ENCODE measurements around the gene MB21D2.
"Not testable (repeated sequence)": the region's sequence is repeated elsewhere in the genome, so short reads cannot be mapped to it uniquely, and the experiment has no call there.

MB21D2 gene

DNA sequence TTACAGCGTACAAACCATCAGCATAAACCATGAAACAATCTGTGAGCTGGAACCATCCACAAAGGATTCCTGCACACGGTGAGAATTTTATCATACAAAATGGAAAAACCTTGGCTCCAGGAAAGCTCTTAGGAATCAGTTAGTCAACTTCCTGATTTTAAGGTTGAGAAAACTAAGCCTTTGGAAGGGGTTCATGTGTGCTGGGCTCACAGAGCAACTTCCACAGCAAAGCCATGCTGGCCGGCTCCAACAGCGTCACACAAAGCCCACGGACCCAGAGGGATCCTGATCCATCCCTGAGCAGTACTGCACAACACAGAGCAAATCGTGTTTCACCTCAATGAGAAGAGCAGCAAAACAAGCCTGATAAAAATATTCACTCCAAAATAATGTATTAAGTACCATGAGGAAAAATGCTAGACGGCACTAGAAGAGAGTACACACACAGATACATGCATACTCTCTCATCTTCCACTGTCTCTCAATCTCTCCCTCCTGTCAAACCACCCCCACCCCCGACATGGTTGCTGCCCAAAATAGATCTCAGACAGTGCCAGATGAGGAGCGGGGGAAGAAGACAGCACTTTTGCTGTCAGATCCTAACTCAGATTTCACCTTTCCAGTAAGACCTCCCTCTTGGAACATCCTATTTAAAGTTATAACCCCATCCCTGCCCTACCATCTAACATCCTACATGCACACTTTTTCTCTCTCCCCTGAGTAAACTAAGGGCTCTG, 58.6 kb downstream of the MB21D2 start:
- peak; percentile 62 for DNase-seq (ENCODE audit: low spot score)

DNA sequence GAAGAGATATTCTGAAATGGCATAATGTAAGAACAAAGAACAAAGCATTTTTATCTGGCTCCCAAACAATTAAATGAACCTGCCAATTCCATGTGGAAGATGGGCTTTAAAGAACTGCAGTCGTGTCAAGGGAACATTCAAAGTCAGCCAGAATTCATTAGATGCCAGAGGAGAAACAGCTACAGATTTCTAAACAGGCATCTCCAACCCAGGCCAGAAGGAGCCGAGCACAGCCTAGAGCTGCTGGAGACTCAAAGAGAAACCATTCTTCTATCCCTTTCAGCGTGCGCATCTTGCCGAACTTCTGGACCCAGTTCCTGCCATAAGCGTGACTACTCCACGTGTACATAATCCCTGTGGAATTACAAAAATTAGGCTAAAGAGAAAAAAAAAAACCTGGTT, 60.4 kb downstream of the MB21D2 start:
- peak; percentile 7 for DNase-seq (ENCODE audit: low spot score)

DNA sequence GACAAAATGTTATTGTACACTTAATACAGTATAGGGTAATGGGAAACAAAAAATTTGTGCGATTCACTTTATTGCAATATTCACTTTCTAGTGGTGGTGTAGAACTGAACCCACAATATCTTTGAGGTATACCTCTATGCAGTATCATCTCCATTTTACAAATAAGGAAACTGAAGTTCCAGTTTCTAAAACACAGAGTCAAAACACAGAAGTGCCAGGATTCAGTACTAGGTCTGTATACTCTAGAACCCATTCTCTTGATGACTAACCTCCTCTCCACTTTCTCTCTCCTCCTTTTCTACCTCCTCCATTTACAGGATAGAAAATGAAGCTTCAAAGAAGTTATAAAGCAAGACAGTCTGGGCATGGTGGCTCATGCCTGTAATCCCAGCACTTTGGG, 62.2 kb downstream of the MB21D2 start:
- DNase-seq (ENCODE audit: low spot score) = no peak

DNA sequence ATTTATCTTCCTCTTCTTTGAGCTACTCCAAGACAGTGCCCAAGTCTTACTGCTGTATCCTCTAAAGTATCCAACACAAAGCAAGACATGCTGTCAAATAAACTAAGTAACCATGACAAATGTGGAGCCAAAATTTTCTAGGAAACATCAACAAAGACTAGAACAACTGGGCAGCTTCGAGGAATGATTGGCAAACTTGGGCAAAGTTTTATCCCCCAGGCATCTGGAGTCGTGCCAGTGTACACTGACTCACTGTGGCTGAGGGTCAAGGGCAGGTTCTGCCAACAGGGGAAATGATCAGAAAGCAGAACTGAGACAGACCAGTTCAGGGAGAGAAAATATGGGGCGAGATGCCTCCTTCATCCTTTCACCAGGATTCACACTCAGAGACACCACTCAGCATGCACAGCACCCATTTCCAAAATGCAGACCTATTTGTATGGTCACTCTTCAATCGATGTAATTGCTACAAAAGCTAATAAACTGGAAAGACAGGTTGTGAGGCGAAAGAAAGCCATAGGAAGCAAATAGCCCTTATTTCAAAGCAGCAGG, 65.8 kb downstream of the MB21D2 start:
- DNase-seq (ENCODE audit: low spot score) = peak; percentile 11

DNA sequence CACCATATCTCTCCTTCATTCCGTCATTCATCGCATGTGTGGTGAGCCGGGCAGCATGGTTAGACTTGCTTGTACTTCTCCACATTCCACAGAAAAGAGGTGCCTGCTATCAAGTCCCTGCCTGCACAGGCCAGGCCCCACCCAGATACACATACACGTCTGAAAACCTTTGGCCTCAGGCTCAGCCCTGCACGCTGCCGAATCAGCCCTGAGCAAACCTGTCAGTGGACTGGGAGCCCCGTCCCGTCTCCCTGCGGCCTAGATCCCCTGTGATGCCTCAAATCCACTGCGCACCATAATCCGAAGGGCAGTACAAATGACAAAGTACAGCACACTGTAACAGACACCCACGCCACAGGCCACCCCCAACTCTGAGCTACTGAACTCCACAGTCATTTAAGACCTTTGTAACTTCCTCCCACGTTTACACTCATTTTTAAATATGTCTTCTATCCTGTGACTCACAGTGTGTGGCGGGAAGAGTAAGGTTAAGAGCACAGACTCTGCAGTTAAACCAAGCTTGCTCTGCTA, 67.1 kb downstream of the MB21D2 start:
- peak; percentile 67 for DNase-seq (ENCODE audit: low spot score)

DNA sequence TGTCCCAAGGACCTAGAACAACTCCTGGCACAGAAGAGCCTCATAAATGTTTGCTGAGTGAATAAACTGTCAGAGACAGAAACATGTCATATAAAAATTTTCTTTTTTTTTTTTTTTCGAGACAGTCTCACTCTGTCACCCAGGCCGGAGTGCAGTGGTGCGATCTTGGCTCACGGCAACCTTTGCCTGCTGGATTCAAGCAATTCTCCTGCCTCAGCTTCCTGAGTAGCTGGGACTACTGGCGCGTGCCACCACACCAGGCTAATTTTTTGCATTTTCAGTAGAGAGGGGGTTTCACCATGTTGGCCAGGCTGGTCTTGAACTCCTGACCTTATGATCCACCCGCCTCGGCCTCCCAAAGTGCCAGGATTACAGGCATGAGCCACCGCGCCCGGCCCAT, 67.8 kb downstream of the MB21D2 start:
- not testable (repeated sequence) for DNase-seq (ENCODE audit: low spot score)

DNA sequence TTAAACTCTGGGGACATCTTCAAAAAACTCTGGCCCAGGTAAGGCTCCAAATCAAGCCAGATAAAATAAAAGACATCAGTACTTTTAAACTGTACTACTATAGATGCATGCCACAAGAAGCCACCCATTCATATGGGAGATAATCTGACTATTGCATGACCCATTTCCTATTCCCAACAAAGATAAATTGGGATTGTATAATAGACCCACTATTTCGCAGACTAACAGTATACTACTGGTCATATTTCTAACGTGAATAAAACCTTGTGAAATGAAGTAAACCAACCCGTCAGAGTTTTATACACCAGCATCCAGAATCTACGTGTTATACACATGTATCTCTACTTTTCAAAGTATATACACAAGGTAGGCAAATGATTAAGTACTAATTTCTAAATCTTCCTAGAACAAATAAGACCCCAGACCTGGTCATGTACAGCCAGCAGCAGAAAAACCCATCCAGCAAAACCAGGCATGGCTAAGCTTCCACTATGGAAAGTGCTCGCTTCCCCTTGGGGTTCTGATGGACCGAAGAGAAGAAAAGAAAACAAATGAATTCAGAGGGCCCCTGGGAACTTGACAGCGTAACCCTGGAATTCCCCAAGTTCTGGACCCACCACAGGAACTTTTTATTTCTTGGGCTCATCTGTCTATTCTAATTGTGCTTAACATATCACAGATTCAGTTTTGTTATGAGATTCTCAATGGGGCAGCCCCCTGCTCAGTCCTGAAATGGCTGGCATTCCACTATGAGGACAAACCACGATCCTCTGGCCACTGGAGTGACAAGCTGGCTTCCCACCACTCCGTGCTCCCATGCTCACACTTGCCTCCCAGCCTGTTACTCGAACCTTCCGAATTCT, 69.1 kb downstream of the MB21D2 start:
- no peak for DNase-seq (ENCODE audit: low spot score)

DNA sequence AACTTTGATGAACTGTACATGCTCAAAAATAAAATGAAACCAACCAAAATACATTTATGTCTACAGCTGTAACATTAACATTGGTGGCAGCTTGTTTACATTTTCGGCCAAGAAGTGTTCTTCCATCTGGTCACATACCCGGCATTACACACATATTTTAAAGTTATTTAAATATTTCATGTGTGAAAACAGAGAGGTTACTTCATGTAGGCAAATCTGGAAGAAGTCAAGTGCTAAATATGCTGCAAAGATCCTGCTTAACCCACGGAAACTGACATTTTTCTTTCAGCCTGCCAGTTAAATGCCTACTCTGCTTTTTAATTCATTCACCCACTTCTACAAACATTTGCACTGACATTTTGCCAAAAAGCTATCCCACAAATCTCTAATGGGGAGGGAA, 69.7 kb downstream of the MB21D2 start:
- DNase-seq (ENCODE audit: low spot score) = peak; percentile 49

DNA sequence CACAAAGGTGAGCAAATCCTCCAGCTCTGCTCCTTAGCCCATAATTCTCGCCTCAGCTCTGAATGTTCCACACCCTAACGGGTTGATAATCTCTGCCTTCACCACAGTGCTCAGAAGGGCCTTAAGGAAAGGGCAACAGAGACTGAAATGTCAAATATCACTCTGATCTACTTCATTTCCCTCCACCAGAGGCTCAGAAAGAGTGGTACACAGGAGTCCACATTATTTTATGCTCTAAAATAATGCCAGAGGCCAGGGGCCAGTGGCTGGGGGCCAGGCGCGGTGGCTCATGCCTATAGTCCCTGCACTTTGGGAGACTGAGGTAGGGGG, 72.2 kb downstream of the MB21D2 start:
- DNase-seq (ENCODE audit: low spot score) = no peak

DNA sequence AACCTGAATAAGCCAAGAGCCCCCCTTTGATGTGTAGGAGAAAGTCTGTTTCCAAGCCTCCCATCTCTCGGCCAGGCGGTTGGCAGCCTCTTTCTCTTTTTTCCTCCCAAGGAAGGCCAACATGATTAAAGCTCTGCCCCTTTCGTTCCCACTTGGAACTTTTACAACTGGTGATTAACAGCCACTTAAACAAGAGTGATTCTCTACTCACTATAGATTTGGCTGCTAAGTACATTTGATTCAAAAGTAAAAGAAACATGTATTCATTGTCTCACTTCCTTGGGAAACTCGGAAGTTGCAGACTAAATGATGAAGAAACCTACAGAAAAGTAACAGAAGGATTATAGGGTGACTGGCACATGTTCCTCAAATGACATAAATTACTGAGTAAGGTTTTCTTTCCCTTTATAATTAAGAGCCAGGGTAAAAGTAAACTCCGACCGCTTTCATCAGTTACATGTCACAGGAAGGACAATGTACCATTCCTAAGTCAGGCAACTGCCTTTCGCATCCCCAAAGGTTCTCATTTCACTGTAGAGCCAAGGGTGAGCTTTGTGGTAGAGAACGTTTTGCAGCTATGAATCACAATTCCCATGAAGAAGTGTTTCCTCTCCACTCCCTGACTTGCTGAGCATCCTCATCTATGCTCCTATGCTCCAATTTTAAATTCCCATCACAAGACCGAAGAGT, 72.7 kb downstream of the MB21D2 start:
- DNase-seq (ENCODE audit: low spot score) = no peak

DNA sequence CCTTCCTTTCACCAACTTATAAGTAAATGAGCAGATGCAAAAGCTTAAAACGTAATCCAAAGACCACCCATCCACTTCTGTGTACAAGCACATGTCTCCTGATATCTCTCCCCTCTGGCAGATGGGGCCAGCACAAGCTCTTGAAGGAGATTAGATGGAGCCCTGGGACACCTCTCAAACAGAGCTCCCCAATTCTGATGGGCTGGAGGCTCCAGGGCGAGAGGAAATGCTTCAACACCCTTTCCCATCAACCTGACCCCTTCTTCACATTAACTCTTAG, 73.2 kb downstream of the MB21D2 start:
- DNase-seq (ENCODE audit: low spot score) = no peak

DNA sequence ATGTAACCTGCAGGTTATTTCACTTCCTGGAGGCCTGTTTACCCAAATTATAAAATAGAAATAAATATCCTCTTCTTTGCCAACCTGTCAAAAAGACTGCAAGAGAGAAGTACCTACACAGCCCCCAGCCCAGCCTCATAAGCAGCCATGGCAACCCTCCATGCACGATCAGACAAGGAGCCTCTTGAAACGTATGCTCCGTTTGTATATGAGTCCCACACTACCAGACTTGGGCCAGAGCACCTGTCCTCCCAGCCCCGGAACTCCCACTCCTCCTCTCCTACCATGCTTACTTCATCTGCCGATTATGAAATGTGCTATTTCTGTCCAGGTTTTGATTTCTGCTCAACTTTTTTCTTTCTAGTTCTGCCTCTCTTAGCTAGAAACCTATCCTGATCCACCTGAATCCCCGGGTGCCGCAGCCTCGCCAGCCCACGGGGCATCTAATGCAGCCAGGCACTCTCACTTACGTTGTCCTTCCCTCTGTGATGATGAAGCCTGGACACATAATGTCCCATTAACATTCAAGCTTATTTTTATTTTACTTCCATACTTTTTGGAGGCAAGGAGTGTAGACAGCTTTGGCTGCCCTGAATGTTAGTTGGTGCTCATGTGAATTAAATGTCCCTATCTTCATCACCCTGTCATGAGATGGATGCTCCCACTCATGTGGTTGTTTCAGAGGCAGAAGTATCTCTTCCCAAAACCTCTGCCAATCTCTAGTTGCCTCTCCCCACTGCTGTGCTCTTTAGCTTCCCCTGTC, 73.8 kb downstream of the MB21D2 start:
- DNase-seq (ENCODE audit: low spot score) = no peak

DNA sequence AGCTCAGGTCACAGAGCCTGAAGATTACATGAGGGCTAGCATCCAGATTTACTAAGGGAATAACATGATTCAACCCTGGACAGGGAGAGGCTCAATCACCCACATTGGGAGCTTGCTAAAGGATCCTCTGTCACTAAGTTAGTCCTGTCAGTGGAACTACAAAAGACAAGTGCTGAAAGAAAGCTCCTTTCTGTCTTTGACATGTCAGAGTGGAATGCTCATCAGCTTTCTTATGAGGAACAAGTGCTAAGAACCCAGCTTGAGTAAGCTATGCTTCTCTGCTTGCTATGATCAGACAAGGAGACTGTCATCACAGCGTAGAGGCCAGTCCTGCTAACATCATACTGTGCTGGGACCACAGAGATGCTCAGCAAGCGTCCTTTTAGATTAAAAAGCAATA, 74.5 kb downstream of the MB21D2 start:
- DNase-seq (ENCODE audit: low spot score) = no peak

DNA sequence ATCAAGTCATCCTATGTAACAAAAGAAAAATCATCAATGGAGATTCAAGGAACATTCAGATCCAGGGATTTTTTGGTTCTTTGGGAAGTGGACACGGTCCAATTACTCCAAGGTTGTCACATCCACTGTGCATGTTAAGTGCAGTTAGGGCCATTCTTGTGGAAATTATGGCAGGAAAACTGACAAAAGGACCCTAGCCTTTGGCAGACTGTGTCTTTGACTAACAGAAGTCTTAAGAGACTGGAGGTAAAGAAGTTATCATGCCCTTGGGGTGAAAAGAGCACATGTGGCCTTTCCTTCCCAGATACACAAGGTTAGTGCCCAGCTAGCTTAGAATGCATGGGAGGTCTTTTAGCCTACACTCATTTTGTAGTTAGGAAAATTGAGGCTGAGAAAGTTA, 74.9 kb downstream of the MB21D2 start:
- DNase-seq (ENCODE audit: low spot score) = no peak

DNA sequence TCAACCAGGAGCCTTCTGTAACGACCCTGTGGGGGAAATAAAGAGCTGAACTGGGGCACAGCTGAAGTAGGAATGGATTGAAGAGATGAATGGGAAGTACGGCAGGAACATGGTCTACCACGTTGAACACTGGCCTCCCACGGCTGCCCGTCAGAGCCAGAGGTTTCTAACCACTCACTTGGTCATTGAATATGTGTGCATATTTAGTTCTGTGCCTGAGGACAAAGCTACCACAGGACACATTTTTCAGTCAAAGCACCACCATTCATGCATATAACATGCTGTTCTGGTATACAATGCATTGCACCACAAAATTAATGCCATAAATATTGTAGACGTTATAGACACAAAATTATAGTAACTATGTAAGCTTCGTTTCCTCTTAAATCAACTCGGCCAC, 75.5 kb downstream of the MB21D2 start:
- DNase-seq (ENCODE audit: low spot score) = no peak

DNA sequence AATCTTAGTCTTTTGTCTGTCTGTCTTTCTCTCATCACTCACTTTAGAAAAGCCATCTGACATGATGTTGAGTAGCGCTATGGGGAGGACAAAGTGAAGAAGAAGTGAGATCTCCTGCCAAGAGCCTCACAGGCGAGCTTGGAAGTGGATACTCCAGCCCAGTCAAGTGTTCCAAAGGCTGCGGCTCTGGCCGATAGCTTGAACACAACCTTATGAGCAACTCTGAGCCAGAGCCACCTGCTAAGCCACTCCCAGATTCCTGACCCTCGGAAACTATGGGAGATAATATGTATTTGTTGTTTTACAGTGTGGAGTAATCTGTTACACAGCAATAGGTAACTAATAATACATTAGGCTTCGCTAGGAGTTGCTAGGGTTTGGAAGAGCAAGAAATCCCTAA, 76.2 kb downstream of the MB21D2 start:
- DNase-seq (ENCODE audit: low spot score) = no peak

DNA sequence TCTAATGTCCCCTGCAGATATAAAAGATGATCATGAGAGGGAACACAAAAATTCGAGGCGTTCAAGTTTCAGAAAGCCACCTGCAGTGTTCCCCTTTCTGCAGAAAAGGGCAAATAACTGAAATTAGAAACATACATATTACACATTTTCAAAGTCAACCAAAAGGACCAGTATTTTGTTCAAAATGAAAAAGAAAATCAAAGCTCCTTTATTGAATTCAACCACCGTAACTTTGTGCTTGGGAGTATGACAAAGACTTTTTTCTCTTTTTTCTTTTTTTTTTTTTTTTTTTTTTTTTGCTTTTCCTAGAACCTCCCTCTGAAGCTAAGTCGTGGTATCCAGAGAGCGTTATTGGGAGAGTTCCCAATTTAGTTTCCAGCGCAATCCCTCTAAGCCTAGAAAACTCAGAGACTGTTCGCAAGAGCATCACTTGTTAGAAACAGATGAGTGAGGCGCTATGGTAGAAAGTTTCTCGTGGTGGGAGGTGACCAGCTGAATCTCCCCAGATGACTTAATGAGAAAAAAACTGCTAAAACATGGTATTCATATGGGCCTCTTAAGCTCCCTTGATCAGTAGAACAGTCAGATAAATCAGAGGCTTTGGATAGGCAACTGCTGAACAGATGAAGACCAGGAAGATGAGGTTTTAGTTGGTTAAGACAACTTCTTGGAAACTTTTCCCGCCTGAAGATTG, 77.4 kb downstream of the MB21D2 start:
- no peak for DNase-seq (ENCODE audit: low spot score)

DNA sequence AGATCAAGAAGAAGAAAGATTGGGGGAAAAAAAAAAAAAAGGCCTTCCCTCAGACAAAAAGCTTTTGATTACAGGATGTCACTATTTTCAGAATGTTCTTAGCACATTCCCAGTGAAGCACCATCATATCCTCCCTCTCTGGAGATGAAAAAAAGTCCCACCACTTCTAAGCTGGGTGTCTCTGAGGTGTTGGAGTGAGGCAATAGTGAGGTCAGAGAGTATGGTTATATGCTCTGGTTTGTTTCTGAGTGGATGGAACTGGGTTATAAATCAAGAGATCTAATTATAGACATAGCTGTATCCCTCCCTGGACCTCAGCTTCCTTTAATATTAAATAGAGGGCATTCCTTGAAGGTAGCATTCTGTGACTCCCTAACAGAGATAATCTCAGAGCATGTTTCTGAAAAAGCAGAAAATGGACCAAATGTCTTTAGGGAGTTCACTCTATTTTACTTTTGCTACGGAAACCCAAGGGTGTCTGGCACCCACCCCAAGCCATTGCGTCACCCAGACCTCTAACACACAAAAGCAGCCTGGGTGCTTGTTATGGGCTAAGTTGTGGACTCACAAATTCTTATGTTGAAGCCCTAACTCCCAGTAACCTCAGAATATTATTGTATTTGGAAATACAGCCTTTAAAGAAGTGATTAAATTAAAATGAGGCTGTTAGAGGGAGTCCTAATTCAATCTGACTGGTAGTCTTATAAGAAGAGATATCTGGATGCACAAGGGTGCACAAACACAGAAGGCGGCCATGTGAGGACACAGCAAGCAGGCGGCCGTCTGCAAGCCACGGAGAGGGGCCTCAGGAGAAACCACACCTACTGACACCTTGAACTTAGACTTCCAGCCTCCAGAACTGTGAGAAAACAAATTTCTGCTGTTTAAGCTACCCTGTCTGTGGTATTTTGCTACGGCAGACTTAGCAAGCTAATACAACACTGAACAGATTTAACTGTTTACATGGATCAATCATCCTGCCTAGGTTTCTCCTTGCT, 81.5 kb downstream of the MB21D2 start:
- no peak for DNase-seq (ENCODE audit: low spot score)

DNA sequence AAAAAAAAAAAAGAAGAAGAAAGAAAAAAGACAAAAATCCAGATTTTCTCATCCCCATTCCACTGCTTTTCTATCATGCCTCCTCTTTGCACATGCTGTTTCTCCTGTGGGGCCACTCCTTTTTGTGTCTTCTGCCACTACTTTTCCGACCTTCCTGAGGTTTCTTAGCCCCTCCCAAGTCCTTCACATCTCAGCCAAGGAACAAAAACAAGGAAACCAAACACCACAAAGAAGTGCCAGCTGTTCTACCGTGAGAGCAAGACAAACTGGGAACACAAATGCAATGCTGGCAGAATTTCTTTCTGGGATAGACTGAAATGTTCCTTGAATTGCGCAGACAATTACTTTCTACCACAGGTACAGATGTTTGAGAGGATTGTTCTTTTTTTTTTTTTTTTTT, 83.2 kb downstream of the MB21D2 start:
- no peak for DNase-seq (ENCODE audit: low spot score)
